Right ventricle myocardium superior (tissue), 1 donor: Measurements from ENCODE around the gene BPIFB1. TPM values are rescaled to one million over a fixed set of nuclear protein-coding genes. Genes with fewer than 3 reads are reported as not detected.

Source experiments
- ATAC-seq: fragments of 200-7000 bp; cut with Tn5 transposase; one replicate; pipeline ENCODE4 v1.9.1; 2020; ENCODE audit warnings: mild to moderate bottlenecking; ENCODE audit not compliant: poor library complexity
- DNase-seq: peaks from one replicate; pipeline ENCODE4 v3.0.0-alpha.2; 2020
- intact Hi-C: fragments of 100-400 bp; cut with DNase I; formaldehyde crosslinking; loops from one replicate; pipeline ENCODE4 v1.11.2; 2022
- total RNA-seq: library from RNA; stranded (reverse); fragmentation: NEBNext Ultra II Directional; extraction: Animal tissue kit (Norgen Biotek cat#: 25700); gene quantifications from one replicate; pipeline ENCODE4 v1.2.1, GENCODE V29; 2021
- donor health status: DM: no; HTN: yes; CAD: no; lungs with severe emphysema.

The BPIFB1 gene
- total RNA-seq, 1 donor from 2014 or later: not detected

- ATAC-seq (no peak), DNase-seq (no peak)
- intact Hi-C loops: no loop called here
These were observed 19.2 kb upstream of the BPIFB1 start for GRCh38 chr20:33263784-33264183.

DNA sequence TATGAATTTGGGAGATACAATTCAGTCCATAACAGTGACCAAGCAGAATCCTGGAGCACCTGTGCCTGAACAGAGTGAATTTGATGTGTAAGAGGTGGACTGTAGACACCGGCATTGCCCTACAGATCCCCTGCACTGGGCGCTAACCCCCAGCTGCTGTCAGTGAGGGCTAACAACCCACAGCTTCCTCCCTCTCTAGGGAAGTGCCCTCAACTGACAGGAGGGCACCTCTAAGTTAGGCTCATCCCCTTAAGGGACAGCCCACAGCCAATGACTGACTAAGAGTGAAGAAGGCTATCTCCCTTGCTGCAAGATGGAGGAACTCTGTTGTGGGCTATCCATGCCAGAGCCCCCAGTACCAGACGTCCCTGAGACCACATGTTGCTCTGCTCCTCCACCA lies 15.3 kb upstream of the BPIFB1 start:
- intact Hi-C loops: no loop called here
- DNase-seq (no peak), ATAC-seq (no peak)

DNA sequence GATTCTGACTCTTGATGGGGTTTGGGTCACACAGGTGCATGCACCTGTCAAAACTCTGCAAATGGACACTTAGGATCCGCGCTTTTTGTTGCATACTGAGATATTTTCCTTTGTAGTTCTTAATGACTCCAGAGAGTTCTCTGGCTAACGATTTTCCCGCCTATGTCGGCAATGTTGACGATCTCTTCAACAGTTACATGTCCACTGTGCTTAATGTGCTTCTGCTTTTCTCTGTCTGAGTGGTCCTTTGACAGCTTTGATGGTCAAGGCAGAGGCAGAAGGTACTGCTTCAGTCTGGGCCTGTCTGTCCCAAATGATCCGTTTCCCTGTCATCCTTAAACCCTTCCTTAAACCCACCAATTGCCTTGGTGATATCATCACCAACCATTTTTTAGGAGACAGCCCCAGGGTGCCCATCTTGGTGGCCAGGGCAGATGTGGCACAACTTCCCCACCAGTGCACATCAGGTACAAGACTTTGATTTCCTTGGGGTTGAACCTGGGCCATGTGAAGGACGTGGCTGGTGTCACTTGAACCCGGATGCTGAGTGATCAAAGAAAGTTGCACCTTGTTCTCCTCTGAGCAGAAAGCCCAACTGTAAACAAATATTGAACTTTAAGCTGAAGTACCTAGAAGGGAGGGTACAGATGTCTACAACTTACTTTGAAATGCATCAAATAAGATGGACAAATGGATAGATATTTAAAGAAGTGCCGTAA lies 10.7 kb upstream of the BPIFB1 start:
- intact Hi-C loops: no loop called here
- ATAC-seq: no peak
- no peak for DNase-seq

GRCh38 chr20:33273117-33273851 lies 9.7 kb upstream of the BPIFB1 start:
- DNase-seq (no peak), ATAC-seq (no peak)
- intact Hi-C loops: no loop called here

DNA sequence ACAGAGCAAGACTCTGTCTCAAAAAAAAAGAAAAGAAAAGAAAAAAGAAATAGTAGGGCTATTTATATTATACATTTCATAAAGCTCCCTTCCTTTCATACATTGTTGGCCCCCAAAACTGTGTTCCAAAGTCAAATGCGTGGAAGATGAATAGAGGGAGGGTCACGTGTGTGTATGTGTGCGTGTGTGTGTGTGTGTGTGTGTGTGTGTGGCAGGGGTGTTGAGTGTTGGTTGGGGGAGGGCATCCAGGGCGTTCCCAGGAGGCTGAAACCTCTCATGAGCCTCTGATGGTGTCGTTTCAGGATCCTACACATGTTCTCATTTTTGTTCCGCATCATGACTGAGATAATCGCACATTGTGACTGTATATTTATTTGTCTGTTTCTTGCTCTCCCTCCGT lies 7.8 kb upstream of the BPIFB1 start:
- intact Hi-C loops: no loop called here
- DNase-seq (no peak), ATAC-seq (no peak)

GRCh38 chr20:33275871-33276270 lies 7.1 kb upstream of the BPIFB1 start:
- DNase-seq: no peak
- no peak for ATAC-seq
- intact Hi-C loops: no loop called here

- DNase-seq (no peak), ATAC-seq (no peak)
- intact Hi-C loops: no loop called here
These were observed 6.5 kb upstream of the BPIFB1 start for GRCh38 chr20:33276303-33277113.

GRCh38 chr20:33277471-33278441 lies 5.3 kb upstream of the BPIFB1 start:
- no peak for ATAC-seq
- intact Hi-C loops: no loop called here
- no peak for DNase-seq

- ATAC-seq: no peak
- intact Hi-C loops: no loop called here
- DNase-seq: no peak
These were observed 4.3 kb upstream of the BPIFB1 start for GRCh38 chr20:33278700-33279099.

DNA sequence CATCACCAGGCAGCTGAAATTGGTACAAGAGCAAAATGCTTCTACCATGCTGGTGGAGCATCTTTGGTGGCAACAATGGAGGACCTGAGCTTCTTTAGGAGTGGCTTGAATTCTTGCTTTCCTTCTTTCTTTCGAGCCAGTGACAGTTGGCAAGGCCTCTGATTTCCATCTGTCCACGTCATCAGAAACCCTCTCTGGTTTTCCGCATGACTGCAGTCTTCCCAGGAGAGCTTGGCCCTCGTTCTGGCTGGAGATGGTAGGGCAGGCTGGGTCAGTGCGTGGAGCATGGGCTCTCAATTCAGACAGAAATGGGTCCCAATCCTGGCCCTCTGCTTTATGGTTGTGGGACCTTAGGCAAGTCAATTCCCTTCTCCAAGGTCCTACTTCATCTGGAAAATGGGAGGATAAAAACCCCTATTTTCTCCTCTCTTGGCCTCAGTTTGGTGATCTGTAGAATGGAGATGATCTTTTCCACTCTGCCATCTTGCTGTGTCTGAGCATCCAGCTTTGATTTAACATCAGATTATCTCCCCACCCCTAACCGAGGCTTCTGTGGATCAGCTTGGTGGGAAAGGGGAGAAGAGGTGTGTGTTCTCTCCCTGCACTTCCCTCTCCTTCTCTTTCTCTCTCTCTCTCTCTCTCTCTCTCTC lies 3.6 kb upstream of the BPIFB1 start:
- no peak for ATAC-seq
- no peak for DNase-seq
- intact Hi-C loops: no loop called here

DNA sequence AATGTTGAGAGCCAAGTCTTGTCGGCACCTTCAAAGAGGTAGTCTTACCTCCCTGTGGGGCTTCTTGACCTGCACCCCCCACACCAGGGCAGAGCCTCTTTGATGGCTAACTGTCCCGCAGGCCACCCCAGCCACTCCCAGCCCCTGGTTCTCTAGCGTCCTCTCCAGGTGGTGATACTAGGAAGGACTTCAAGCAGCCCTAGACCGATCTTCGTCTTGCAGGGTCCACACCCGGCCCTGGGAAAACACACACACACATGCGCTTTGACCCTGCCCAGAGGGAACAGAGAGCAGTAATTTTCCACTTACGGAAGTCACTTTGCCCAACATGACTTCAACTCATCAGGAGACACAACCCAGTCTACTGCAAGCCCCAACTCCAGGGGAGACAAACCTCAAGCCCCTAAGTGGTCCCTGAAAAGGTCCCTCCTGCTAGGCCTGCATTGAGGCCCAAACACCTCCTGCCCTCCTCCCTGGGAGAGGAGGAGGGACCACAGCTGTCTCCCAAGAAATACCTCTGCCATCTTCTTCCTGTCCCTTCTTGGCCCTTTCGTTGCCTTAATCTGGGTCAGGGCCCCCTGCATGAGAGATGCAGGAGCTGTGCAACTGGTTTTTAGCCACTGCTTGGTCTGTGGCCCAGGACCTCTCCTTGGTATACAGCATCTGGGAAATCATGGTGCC lies 2.9 kb upstream of the BPIFB1 start:
- DNase-seq (no peak), ATAC-seq (no peak)
- intact Hi-C loops: no loop called here

GRCh38 chr20:33280775-33281174 lies 2.2 kb upstream of the BPIFB1 start:
- intact Hi-C loops: no loop called here
- no peak for DNase-seq
- ATAC-seq: no peak

DNA sequence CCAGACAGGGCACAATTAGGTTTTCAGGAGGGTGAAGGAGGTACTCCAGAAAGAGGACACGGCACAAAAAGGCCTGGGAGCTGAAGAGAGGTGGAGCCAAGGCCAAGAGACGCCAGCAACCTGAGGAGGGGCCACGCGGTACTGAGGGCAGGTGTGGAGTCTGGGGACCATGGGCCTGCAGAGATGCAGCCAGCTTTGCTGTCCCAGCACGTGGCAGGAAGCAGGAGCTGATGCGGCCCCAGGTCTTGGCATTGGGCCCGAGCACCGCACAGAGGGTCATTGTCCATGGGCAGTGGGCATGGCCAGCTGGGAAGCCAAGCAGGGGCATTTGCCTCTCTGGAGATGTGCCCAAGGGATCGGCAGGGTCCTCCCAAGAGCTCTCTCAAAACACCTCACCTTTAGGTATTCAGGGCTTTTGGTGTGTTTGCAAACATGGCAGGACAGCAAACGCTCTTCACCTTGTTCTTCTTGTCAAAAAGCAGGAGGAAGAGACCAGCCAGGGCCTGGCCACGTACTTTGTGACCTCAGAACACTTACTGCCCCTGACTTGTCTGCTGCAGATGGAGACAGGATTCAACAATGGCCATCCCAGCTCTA lies 1.4 kb upstream of the BPIFB1 start:
- intact Hi-C loops: no loop called here
- no peak for ATAC-seq
- DNase-seq: no peak

GRCh38 chr20:33282196-33282934 lies 649 bp upstream of the BPIFB1 start:
- DNase-seq (no peak), ATAC-seq (no peak)
- intact Hi-C loops: no loop called here

GRCh38 chr20:33284284-33284683 lies 1.3 kb downstream of the BPIFB1 start:
- DNase-seq (no peak), ATAC-seq (no peak)
- intact Hi-C loops: no loop called here

GRCh38 chr20:33284937-33285336 lies 1.9 kb downstream of the BPIFB1 start:
- no peak for DNase-seq
- ATAC-seq: no peak
- intact Hi-C loops: no loop called here
